Measurements from ENCODE around the gene UAP1L1.
A peak's percentile ranks its signal among the peaks of the same experiment; 100 is the strongest.

UAP1L1 gene

DNA sequence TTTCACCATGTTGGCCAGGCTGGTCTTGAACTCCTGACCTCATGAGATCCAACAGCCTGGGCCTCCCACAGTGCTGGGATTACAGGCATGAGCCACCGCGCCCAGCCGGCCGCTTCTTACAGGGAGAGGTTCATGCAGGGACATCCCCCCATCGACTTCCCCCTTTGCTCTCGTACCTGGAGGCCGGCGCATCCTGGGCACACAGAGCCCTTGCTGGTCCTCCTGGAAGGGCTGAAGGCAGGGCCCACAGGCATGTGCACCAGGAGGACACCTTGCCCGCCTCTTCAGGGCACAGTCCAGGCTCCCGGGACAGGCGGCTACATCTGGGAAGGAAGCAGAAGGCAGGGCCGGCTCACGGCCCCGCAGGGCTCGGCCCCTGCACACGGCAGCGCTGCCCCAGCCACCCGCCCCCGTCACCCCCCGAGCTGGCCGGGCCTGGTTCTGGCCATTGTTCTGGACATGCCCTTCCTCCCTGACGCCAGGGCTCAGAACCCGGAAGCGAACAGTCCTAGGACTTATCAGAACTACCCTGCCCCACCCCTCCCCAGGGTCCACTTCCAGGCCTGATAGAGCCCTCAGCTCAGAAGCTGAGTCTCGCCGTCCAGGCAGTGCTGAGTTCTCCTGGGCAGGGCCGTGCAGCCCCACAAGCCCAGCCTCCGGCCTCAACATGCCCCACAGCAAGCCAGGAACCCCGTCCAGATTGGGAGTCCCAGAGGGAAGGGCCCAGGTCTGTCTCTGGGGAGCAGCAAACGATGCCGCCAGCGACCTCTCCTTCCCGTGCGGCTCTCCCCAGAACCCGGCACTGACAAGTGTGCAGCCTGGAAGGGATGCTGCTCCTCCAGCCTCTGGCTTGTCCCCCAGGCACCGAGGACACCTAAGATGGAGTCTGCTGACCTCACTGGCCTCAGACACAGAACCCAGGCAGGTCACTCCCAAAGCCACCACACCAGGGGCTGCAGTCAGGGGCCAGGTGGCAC lies 34.3 kb upstream of the UAP1L1 start:
- no peak overlapping the region for H3K4me3 ChIP-seq (ENCODE audit: low read length)
- no peak for DNase-seq (ENCODE audit: low read depth)
- TF ChIP-seq, protein P1, sequence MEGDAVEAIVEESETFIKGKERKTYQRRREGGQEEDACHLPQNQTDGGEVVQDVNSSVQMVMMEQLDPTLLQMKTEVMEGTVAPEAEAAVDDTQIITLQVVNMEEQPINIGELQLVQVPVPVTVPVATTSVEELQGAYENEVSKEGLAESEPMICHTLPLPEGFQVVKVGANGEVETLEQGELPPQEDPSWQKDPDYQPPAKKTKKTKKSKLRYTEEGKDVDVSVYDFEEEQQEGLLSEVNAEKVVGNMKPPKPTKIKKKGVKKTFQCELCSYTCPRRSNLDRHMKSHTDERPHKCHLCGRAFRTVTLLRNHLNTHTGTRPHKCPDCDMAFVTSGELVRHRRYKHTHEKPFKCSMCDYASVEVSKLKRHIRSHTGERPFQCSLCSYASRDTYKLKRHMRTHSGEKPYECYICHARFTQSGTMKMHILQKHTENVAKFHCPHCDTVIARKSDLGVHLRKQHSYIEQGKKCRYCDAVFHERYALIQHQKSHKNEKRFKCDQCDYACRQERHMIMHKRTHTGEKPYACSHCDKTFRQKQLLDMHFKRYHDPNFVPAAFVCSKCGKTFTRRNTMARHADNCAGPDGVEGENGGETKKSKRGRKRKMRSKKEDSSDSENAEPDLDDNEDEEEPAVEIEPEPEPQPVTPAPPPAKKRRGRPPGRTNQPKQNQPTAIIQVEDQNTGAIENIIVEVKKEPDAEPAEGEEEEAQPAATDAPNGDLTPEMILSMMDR (conservative IDR thresholded peaks at IDR 0.05; ENCODE audit: low read length), result no peak

DNA sequence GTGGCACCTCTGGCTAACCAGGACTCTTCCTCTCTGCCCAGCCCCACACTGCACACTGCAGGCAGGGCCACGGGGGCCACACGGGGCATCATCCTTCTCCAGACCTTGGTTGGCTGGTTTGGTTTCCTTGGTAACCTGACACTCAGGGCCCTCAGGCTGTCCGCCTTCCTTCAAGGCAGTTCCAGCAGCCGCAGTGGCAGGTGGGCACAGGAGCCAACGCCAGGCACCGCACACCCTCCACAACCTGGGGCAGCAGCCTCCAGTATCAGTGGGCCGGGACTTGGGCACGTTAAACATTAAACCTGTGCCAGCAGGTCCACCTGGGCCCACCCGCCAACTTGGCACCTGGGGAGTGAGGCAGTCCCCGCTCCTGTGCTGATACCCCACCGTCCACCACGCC lies 33.3 kb upstream of the UAP1L1 start:
- peak overlapping the region; percentile 64 for H3K4me3 ChIP-seq (ENCODE audit: low read length)
- TF ChIP-seq, protein P1 (conservative IDR thresholded peaks at IDR 0.05; ENCODE audit: low read length), result no peak
- DNase-seq (ENCODE audit: low read depth), result no peak

DNA sequence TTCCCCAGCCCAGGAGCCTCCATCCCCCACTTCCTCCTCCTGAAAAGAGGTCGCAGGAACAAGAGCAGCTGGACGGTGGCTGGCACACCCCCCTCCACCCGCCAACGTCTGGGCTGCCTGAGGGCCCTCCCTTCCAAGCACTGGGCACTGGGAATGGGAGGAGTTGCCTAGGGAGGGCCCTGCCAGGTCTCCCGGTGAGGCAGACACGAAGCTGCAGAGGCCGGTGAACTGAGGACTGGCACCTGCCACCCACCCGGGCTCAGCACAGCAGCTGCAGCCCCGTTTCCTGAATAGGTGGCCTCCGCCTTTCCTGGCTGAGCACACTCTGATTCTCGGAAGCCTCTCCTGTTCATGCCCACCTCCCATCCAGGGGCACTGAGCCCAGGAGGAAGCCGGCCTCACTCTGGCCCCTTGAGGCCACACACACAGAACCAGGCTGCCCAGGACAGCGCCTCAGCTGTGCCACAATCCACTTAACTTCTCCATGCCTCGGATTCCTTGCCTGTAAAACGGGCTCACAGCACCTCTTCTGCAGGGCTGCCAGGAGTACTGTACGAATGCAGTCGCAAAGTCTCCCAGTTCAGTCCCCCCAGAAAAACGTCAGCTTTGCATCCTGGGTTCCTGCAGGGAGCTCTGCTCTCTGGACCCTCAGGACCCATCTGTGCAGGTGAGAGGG lies 32.7 kb upstream of the UAP1L1 start:
- TF ChIP-seq, protein P1 (conservative IDR thresholded peaks at IDR 0.05; ENCODE audit: low read length), result no peak
- DNase-seq (ENCODE audit: low read depth), result no peak
- H3K4me3 ChIP-seq (ENCODE audit: low read length), result peak overlapping the region; percentile 64

DNA sequence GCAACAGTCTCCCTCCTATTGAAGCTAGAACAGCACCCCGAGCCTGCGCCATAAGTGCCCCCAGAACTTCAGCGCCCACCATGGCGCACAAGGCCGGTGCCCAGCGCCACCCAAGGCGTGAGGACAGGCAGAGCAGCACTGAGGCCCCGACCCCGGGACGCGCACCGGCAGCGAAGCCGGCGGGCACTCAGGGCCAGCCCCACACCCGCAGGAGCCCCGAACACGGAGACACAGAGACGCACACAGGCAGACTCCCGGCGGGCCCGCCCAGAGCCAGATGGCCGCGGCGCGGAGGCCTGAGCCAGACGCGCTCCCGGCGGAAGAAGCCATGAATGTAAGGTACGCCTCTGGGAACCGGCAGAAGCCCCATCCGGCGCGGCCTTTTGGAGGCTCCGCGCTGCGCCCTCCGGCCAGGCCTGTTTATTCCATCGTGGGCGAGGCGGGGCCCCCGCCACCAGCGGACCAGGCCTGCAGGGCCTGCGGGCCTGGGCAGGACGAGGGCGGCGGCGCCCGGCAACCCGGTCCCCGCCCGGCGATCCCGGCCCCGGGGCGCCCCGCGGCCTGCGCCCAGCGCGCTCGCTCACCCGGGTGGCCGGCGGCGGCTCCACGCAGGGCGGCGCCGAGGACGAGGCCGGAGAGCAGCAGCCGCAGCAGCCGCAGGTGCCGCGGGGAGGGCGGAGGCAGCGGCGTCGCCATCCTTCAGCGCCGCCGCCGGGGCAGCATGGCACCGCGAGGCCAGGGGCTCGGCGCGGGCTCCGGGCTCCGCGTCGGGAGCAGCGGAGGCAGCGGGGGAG lies 31.8 kb upstream of the UAP1L1 start:
- peak overlapping the region; percentile 65 for H3K4me3 ChIP-seq (ENCODE audit: low read length)
- TF ChIP-seq, protein P1 (conservative IDR thresholded peaks at IDR 0.05; ENCODE audit: low read length), result no peak
- peak; percentile 49 for DNase-seq (ENCODE audit: low read depth)

DNA sequence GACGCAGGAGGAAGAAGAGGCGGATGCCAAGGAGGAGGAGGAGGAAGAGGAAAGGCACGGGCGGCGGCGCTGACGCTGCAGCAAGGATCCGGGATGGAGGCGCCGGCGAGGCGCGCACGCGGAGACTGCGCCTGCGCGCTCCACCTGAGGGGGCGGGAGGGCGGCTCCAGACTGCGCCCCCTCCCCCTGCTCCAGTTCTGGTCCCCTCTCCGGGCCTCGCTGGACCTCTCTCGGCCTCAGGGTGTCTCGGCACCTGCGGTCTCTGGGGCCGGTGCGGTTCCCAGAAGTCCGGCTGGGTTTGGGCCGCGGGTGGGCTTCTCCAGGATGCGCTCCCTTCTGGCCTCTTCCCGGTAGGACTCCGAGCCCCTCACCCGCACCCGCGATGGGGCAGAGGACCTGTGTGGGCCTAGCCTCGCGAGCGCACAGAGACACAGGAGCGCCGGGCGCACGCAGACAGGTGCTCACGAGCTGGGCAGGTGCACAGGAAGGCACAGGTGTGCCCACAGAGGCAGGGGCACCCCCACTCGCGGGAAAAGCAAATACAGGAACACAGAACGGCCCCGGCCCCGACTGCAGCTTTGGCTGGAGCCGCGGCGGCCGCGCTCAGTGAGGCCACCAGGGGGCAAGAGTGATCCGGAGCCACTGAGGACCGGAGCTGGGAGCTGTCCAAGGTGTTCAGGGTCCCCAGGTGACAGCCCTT lies 31.1 kb upstream of the UAP1L1 start, which contains the start of gene NPDC1:
TSS of gene NPDC1 (minus strand) at position 90 of the 700 bp plus-strand sequence. CDS start 188 bp downstream, outside the sequence.
- DNase-seq (ENCODE audit: low read depth), result peak; percentile 57
- peak within 1 kb of the TSS; percentile 65 for H3K4me3 ChIP-seq (ENCODE audit: low read length)
- TF ChIP-seq, protein P1 (conservative IDR thresholded peaks at IDR 0.05; ENCODE audit: low read length), result peak; percentile 74
